T47D (cell line): ENCODE measurements around the gene SPSB2.
A peak's percentile ranks its signal among the peaks of the same experiment; 100 is the strongest.

Source experiments
- DNase-seq, 2 experiments: peaks; one replicate each; pipeline versions ENCODE4 v3.0.0 to v3.0.0-alpha.2; 2011 to 2012; ENCODE audit warnings: low read depth in 1 of 2, low spot score in 1 of 2
- JUND ChIP-seq: IDR thresholded peaks from 2 replicates; pipeline ENCODE4 v1.6.1; 2012; ENCODE audit warnings: low read depth
- in situ Hi-C: cut with HindIII; loops from 2 replicates; pipeline ENCODE4 v1.10.0; 2016; ENCODE audit warnings: low sequenced_read_pairs, low pct_unique_long_range_greater_than_20kb

Gene SPSB2

DNA sequence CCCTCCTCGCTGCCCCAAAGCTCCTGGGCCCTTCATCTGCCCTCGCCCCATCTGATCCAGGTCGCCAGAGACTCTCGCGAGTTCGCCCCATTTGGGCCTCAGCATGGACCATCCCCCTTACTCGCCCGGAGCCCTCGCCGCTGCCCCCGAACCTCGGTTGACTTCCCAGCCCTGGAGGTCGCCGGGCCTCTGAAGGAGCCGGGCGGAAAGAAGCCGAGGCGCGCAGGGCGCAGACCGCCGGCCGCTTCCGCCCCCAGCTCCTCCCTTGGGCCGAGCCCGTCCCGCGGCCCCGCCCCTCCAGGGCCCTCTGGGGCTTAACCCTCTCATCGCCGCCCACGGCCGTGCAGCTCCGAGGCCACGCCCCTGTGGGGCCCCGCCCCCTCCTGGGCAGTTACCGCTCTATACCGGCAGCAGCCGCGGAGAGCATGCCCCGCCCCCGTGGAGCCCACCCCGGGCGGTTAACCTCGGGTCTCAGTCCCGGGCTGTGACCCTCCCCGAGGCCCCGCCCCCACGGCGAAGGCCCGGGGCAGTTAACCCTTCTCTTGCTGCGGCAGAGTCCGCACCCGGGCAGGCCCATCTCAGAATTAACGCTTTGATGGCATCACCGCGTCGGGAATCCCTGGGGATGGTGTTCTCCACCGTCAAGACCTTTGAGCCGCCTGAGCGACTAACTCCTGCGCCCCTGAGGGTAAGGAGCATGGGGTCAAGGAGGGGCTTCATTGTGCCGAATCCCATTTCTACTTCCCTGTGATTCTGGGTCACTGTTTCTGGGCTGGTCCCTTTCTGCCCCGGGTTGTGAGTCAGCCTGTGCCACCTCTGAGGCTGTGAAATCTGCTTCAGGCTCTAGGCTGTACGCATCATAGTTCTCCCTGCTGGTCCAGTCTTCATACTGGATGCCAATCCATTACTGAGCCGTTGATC is at the start of gene SPSB2:
TSS of gene SPSB2 (minus strand) at position 210 of the 921 bp plus-strand sequence. CDS start 402 bp downstream, outside the sequence.
- no peak for TF ChIP-seq JUND
- in situ Hi-C loops = no loop called here
- peak; percentile 23 to 85 for DNase-seq

DNA sequence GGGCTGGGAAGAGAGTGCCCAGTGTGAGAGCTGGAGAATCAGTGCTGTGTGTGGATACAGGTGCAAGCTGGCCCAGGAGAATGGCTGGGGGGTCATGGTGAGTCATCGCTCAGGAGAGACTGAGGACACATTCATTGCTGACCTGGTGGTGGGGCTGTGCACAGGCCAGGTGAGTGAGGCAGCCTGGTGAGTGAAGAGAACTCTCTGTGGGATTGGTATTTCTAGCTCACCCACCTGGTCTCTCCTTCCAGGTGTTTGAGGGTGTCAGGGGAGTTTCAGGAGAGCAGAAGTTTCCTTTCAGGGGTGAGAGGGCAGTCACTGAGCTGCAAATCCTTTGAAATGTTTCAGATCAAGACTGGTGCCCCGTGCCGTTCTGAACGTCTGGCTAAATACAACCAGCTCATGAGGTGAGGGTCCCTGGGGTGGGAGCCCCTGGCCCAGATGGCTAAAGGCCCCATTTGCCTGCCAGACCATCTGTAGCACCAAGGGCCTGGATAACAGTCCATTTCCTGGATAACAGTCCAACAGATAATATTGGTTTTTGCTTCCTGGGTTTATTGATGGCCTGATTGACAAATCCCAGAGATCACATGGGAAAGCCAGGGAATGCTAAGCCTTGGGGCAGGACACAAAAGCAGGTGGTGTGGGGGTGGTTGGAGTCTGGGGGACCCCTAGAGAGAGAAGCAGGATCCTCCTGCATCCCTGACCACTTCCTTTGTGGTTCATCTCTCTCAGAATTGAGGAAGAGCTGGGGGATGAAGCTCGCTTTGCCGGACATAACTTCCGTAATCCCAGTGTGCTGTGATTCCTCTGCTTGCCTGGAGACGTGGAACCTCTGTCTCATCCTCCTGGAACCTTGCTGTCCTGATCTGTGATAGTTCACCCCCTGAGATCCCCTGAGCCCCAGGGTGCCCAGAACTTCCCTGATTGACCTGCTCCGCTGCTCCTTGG is 49.2 kb upstream of the SPSB2 start:
- no peak for TF ChIP-seq JUND
- DNase-seq = no peak
- in situ Hi-C loops = no loop called here

DNA sequence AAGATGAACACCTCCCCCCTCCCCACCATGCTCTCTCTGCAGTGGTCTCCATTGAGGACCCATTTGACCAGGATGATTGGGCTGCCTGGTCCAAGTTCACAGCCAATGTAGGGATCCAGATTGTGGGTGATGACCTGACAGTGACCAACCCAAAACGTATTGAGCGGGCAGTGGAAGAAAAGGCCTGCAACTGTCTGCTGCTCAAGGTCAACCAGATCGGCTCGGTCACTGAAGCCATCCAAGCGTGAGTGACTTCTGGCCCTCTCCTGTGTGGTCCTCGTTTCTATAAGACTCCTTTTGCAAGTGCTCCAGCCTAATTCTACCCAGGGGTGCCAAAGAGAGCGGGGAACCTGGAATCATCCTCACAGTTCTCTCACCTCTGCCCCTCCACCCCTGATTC is 48.4 kb upstream of the SPSB2 start:
- TF ChIP-seq JUND = no peak
- no peak for DNase-seq
- in situ Hi-C loops = no loop called here

GRCh38 chr12:6919588-6919987 is 46.5 kb upstream of the SPSB2 start:
- in situ Hi-C loops = no loop called here
- DNase-seq = no peak

DNA sequence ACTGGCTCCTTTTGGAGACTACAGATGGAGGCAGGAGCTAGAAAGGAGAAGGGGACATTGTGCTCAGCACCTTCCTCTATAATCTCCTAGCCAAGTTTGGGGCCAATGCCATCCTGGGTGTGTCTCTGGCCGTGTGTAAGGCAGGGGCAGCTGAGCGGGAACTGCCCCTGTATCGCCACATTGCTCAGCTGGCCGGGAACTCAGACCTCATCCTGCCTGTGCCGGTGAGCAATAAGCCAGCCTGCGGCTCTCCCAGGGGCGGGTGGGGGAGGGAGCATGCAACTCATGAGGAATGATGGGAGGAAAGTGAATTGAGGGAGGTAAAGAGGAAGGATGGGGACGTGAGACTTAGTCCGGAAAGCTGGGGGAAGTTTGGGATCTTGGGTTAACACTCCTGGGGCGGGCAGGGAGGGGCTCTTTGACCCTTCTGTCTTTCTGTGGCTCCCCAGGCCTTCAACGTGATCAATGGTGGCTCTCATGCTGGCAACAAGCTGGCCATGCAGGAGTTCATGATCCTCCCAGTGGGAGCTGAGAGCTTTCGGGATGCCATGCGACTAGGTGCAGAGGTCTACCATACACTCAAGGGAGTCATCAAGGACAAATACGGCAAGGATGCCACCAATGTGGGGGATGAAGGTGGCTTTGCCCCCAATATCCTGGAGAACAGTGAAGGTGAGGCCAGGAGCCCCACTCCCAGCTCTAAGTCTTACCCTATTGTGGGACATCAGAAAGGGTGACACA is 44.6 kb upstream of the SPSB2 start:
- no peak for TF ChIP-seq JUND
- no peak for DNase-seq

More at GRCh38 chr12:6919588-6919987, 46.5 kb upstream of the SPSB2 start:
- TF ChIP-seq JUND = no peak

GRCh38 chr12:6916426-6917200 is 43.5 kb upstream of the SPSB2 start:
- in situ Hi-C loops = no loop called here
- DNase-seq = no peak
- TF ChIP-seq JUND = no peak

More for the DNA sequence above, 44.6 kb upstream of the SPSB2 start:
- in situ Hi-C loops = no loop called here

- DNase-seq = no peak
- in situ Hi-C loops = no loop called here
- TF ChIP-seq JUND = no peak
These were observed 42.7 kb upstream of the SPSB2 start for GRCh38 chr12:6915789-6916285.

DNA sequence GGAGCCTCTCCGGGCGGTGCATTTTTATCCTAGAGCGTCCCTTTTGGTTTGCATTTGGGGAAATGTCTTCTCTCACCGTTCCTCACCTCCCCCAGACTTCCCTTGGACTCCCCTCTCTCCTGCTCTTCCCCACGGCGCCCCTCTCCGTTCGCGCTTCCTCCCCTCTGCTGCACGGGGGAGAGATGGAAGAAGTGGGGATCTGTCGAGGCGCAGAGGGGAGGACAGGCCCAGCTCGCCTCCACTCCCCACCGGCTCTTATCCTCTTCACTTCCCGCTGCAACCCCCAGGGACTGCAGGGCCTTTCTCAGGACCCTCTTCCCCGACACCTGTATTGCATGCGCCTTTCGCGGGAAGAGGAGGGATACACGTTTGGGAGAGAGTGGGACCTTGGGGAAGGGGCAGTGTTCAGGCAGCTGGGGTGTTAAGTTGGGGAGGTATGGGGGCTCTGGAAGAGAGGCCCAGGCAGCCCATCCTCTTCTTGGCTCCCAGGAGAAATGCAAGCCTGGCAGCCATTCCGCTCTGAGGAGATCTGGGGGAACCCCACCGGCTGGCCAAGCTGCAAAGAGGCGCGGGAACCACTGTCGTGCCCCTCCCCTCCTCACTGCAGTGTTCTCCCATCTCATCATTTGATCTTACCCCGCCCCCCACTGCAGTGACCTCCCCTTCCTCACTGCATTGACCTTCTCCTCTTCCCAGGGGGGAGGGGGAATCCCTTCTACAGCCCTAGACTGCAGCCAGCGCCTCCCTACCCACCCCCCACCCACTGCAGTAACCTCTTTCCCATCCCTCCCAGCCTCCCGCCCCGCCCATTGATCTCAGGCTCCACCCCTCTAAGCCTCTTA is 42.1 kb upstream of the SPSB2 start:
- no peak for DNase-seq
- TF ChIP-seq JUND = no peak
- in situ Hi-C loops = no loop called here

DNA sequence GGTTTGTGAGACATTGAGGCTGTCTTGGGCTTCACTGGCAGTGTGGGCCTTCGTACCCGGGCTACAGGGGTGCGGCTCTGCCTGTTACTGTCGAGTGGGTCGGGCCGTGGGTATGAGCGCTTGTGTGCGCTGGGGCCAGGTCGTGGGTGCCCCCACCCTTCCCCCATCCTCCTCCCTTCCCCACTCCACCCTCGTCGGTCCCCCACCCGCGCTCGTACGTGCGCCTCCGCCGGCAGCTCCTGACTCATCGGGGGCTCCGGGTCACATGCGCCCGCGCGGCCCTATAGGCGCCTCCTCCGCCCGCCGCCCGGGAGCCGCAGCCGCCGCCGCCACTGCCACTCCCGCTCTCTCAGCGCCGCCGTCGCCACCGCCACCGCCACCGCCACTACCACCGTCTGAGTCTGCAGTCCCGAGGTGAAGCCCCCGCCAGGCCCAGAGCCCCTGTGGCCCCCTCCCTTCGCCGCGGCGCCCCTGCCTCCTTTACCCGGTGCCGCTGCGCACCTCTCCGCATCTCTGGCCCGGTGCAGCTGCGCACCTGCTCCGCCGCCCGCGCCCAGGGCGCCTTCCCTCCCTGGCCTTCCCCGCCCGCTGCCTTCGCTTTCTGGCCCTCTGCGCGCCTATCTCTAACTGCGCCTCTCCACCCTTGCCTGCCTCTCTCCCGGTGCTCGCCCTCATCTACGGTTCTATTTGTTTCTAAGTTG is 41.3 kb upstream of the SPSB2 start, which contains the start of gene ENO2:
TSS of gene ENO2 (plus strand) at position 335 of the 701 bp plus-strand sequence. CDS start 1,253 bp downstream, outside the sequence.
- DNase-seq = no peak
- TF ChIP-seq JUND = no peak
- in situ Hi-C loops = no loop called here
